GM19239 (cell line): ENCODE results near the gene CLCNKA.
"Not testable (repeated sequence)": the region's sequence is repeated elsewhere in the genome, so short reads cannot be mapped to it uniquely, and the experiment has no call there.

Experiments used
- DNase-seq: peaks from one replicate; pipeline ENCODE4 v3.0.0; 2011; ENCODE audit warnings: low spot score; ENCODE audit not compliant: insufficient read length
- FAIRE-seq: peaks from 2 replicates; lab custom pipeline; 2011; peaks lifted over from hg19 to GRCh38; lab: Jason Lieb, UNC

CLCNKA gene

GRCh38 chr1:16033103-16033632, 11.3 kb downstream of the CLCNKA start:
- not testable (repeated sequence) for FAIRE-seq, DNase-seq

DNA sequence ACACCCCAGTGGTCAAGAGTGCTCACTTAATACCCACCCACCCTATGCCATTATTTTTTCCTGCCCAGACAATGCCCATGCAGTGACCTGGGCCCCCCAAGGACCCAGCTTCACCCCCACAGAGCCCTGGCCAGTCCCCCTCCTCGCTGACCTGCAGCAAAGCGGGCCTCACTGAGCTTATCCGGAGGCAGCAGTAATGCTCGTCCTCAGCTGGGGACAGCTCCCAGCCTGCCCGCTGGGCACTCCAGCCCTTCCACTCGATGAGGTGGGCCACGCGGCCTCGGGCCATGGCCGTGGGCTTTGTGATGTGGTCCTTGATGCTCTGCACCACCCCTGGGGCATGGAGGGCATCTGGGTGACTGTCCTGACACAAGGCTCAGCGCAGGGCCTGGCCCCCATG, 14.6 kb downstream of the CLCNKA start:
- not testable (repeated sequence) for DNase-seq, FAIRE-seq

- no peak for DNase-seq
These were observed 16.7 kb downstream of the CLCNKA start for GRCh38 chr1:16038620-16038912.

DNA sequence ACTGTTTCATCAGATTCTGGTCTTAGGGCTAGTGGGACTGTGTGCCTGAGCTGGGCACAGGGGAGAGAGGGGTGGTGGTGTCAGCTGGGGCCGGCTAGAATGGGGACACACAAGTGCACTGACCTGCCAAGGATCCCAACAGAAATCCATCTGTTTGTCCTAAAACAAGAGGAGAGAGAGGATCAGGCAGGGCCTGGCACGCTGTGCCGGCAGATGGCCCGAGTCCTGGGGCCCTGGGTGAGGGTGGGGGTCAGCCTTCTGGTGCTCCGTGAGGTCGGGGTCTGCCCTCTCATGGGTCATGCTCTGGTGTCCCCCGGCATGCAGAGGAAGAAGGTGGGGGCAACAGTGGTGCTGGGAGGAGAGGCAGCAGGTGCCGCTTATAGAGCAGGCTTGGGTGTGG, 18.0 kb downstream of the CLCNKA start:
- not testable (repeated sequence) for DNase-seq, FAIRE-seq

More at GRCh38 chr1:16038620-16038912, 16.7 kb downstream of the CLCNKA start:
- FAIRE-seq = no peak

- DNase-seq (no peak), FAIRE-seq (no peak)
These were observed 19.4 kb downstream of the CLCNKA start for GRCh38 chr1:16041200-16041599.

- DNase-seq (no peak), FAIRE-seq (no peak)
These were observed 20.3 kb downstream of the CLCNKA start for GRCh38 chr1:16042096-16042495.

DNA sequence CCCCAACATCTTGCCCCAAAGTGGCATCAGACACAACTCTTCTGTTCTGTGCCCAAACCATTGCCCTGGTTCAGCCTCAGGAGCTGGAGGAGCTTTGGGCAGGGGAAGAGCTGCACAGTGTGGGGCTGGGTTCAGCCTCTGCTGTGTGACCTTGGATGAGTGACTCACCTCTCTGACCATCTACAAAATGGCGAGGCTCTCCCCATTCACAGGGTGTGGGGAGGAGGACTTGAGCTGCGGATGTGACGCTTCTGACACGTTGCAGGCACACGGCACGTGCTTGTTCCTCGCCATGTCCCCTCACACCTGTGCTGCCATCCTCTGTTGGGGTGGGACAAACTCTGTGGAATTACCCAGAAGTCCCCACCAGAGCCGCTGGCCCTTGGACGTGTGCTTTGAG, 20.8 kb downstream of the CLCNKA start:
- FAIRE-seq, DNase-seq: not testable (repeated sequence)

DNA sequence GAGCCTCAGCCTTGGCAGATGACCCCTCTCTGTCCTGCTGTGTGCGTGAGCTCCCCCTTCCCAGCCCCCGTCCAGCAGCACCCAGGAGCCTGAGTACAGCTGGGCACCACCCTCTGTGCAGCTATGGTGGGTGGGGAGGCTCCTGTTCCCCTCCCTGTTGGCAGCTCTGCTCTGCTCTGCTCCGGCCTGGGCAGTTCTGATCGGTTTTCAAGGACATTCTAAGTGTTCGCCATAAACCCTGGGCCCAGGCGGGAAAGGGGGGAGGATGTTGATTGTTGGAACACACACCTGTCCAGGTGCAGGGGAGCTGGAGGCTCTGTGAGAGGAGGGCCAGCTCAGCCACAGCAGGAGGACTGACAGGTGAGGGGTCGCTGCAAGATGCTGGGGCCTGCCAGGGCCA, 21.7 kb downstream of the CLCNKA start, which contains the start of gene CLCNKB:
Gene CLCNKB (plus strand): TSS at position 262 of the 400 bp plus-strand sequence. CDS start 711 bp downstream, outside the sequence.
- DNase-seq (no peak), FAIRE-seq (no peak)

GRCh38 chr1:16043950-16044349, 22.1 kb downstream of the CLCNKA start:
- FAIRE-seq = no peak

GRCh38 chr1:16046842-16047241, 25.0 kb downstream of the CLCNKA start:
- no peak for DNase-seq
- FAIRE-seq = no peak

More at GRCh38 chr1:16043950-16044349, 22.1 kb downstream of the CLCNKA start:
- no peak for DNase-seq

DNA sequence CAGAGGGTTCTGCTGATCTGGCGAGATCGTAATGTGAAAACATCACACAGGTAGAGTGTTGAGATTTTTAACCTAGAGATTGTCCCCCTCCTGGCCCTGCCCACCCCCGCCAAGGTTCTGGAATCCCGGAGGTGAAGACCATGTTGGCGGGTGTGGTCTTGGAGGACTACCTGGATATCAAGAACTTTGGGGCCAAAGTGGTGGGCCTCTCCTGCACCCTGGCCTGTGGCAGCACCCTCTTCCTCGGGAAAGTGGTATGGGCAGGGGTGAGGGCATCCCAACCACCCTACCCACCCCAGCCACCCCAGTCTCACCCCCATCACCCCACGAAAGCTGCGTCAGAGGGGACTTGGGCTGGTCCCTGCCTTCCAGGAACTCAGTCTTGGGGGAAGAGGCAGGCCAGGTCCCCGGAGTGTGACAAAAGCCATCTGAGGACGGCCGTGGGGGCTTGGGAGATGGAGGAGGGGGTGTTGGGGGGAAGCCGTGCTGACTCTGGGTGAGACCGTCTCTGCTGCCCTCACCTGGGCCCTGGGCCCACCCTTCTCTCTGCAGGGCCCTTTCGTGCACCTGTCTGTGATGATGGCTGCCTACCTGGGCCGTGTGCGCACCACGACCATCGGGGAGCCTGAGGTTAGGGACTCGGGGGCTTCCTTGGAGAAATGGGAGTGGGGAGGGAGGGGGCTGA, 26.1 kb downstream of the CLCNKA start:
- FAIRE-seq (no peak), DNase-seq (no peak)

DNA sequence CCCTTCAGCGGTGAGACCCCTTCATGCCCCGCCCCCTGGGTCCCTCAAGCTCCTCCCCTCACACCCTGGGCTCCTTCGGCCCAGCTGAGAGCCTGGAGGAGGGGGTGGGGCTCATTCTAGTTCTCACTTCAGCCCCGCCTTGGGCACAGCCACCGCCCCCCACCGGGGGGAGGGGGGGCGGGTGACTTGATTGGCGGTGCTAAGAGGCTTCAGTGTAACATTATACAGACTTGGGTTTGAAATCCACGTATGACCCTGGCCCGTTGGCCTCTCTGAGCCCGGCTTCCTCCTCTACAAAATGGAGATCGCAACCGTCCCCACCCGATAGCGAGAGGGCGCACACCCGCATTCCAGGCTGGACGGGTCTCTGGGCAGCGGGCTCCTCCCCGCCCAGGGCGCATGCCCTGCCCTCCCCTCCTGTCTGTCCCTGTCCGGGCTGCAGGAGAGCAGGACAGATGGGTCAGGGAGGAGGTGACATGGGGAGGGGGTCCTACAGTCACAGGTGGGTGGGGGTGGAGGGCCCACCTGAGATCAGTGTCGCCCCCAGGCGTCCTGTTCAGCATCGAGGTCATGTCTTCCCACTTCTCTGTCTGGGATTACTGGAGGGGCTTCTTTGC, 26.8 kb downstream of the CLCNKA start:
- FAIRE-seq (no peak), DNase-seq (no peak)

- FAIRE-seq = no peak
These were observed 28.5 kb downstream of the CLCNKA start for GRCh38 chr1:16050328-16050727.

GRCh38 chr1:16051039-16051438, 29.2 kb downstream of the CLCNKA start:
- DNase-seq (no peak), FAIRE-seq (no peak)

More at GRCh38 chr1:16050328-16050727, 28.5 kb downstream of the CLCNKA start:
- no peak for DNase-seq

GRCh38 chr1:16051949-16052348, 30.1 kb downstream of the CLCNKA start:
- not testable (repeated sequence) for DNase-seq, FAIRE-seq

- DNase-seq (no peak), FAIRE-seq (no peak)
These were observed 32.1 kb downstream of the CLCNKA start for GRCh38 chr1:16053781-16054502.

- FAIRE-seq = no peak
These were observed 33.0 kb downstream of the CLCNKA start for GRCh38 chr1:16054598-16055540.

DNA sequence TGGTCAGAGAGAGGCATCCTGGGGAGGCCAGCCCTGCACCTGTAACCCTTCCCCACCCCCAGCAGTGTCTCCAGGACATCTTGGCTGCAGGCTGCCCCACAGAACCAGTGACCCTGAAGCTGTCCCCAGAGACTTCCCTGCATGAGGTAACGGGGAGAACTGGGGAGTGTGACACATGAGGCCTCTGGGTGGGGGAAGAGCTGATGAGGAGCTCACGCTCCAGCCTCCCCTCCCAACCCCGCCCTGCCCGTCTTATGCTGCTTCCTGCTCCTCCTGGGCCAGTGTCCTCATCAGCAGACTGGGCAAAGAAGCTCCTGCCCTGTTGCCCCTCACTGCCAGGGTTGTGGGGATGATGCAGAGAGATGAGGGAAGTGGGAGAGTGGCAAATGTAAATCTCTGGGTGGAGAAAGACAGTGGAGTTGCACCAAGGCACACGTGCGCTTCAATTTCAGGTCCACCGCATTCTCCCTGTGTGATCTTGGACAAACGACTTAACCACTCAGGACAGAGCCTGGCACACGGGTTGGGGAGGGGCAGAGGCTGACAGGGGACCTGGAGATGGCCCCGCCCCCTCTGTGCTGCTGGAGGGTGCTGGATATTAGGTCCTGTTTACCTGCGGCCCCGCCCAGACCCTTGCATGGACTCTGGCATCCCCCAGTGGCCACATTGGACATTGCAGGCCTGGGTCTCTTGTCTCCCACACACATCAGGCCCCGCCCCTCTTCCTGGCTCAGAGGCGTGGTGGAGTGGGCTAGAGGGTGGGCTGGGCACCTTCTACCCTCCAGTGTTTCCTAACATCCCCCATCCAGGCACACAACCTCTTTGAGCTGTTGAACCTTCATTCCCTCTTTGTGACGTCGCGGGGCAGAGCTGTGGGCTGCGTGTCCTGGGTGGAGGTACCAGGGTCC, 34.0 kb downstream of the CLCNKA start:
- peak; percentile 89 for FAIRE-seq
- peak; percentile 97 for DNase-seq

More at GRCh38 chr1:16054598-16055540, 33.0 kb downstream of the CLCNKA start:
- no peak for DNase-seq

DNA sequence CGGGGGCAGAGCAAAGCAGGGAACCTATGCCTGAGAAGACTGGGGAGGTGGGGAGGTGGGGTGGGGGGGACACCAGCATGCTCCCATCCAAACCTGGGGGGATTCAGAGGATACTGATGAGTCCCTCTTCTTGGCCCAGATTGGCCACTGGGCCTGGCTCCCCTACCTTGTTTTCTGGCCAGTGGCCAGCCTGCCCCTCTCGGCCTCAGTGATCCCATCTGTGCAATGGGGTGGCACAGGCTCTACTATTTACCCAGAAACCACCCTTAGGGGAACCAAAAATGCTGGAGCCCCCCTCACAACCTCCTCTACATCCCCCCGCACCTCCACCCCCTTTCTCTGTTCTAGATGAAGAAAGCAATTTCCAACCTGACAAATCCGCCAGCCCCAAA, 34.7 kb downstream of the CLCNKA start:
- not testable (repeated sequence) for FAIRE-seq, DNase-seq
